WI38 (cell line): ENCODE measurements around the gene RPSA.
"Not testable (repeated sequence)": the region's sequence is repeated elsewhere in the genome, so short reads cannot be mapped to it uniquely, and the experiment has no call there.

Experiments
- H3K4me3 ChIP-seq: 2 replicates; pipeline ENCODE4 v1.5.1; 2011; ENCODE audit warnings: low read depth, mild to moderate bottlenecking, control low read depth, low read length
- CTCF ChIP-seq: IDR thresholded peaks from 2 replicates; pipeline ENCODE4 v1.5.1; 2012; ENCODE audit warnings: low read depth, mild to moderate bottlenecking, control low read depth, low read length

The RPSA gene

DNA sequence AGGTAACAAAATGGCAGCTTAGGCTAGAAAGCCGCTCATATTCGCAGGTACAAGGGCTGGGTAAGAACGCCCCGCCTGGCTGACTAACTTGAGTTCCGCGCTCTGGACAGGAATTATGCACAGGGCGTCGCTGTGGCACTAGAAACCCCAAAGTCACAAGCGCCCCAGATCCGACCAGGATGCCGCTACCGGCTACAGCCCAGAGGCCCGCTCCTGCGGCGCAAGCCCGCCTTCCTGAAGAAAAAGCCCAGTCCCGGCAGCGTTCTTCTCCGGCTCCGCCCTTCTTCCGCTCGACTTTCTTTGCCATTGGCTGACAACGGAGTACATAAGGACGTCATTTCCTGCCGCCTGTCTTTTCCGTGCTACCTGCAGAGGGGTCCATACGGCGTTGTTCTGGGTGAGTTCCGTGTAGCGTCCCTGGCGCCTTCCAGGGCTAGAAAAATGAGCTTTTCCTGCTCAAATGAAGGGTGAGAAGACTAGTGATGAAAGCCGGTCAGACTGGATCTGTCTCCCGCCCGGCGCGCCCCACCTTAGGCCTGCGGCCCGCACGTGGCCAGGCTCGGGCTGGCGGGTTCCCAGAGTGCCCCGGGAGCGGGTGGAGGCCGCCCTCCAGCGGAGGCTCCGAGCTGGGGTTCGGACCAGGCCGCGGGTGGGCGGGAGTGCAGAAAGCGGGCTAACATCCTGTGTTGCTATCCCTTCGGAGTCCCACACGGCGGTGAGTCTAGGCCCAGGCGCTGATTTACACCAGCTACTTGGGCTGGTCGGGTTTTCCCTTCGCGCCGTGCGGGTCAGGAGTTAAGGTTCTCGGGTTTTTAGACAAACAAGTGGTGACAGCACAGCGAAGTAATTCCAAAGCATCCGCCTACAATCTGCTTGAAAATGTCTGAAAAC is at the start of gene RPSA:
TSS of gene RPSA (plus strand) at position 353 of the 891 bp plus-strand sequence. CDS start 934 bp downstream, outside the sequence.
- TF ChIP-seq CTCF = no peak; the same call in 1 of the 2 replicates

DNA sequence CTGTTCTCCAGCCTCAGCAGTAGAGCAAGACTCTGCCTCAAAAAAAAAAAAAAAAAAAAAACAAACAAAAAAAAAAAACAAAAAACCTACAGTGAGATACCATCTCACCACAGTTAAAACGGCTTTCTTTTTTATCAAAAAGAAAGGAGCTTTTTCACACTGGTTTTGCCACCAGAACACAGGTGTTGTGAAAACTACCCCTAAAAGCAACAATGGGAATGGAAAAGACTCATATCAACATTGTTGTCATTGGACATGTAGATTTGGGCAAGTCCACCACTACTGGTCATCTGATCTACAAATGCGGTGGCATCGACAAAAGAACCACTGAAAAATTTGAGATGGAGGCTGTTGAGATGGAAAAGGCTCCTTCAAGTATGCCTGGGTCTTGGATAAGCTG is 48.2 kb upstream of the RPSA start:
- no peak overlapping the region for H3K4me3 ChIP-seq
- no peak for TF ChIP-seq CTCF

More for the DNA sequence above, at the start of gene RPSA:
- peak within 1 kb of the TSS; percentile 90 for H3K4me3 ChIP-seq

DNA sequence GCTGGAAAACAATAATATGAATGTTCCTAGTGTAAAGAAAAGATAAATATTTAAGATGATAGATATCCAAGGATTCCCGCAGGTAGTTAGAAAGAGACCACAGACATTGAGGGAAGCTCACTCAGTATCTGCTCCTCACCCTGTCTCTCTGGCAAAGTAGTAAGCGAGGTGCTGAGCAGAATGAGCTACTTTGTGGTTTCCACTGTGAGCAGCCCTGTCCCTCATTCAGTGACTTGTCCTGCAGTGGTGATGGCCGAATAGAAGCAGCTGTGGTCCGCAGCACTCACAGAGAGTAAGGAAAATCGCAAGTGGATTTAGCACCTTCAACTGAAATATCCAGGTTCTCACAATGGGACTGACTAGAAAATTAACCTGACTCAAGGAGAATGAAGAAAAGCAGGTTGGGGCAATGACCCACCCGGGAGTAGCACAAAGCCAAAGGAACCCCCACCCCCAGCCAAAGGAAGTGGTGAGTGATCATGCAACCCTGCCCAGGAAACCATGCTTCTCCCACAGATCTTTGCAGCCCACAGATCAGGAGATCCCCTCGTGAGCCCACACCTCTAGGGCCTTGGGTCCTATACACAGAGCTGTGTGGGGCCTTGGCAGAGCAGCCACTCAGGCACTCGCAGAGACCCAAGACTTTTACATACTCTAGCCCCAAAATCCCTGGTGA is 45.1 kb upstream of the RPSA start:
- TF ChIP-seq CTCF = no peak
- no peak overlapping the region for H3K4me3 ChIP-seq

DNA sequence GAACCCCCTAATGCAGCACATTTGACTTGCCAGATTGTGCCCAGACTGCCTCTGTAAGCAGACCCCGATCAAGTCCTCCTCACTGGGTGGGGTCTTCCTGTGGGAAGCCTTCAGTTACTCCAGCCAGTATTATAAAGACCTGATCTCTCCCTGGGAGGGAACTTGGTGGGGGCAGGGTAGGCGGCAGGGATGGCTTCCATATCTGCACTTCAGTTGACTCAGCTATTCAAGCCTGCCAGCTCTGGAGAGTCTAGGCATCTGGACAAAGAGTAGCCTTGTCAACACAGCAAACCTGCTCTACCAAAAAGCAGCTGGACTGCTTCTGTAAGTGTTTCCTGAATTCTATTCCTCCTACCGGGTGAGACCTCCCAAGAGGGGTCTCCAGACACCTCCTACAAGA is 44.3 kb upstream of the RPSA start:
- no peak overlapping the region for H3K4me3 ChIP-seq
- no peak for TF ChIP-seq CTCF

GRCh38 chr3:39362812-39363211 is 43.7 kb upstream of the RPSA start:
- no peak overlapping the region for H3K4me3 ChIP-seq
- no peak for TF ChIP-seq CTCF

GRCh38 chr3:39370450-39370849 is 36.1 kb upstream of the RPSA start:
- H3K4me3 ChIP-seq = not testable (repeated sequence)

DNA sequence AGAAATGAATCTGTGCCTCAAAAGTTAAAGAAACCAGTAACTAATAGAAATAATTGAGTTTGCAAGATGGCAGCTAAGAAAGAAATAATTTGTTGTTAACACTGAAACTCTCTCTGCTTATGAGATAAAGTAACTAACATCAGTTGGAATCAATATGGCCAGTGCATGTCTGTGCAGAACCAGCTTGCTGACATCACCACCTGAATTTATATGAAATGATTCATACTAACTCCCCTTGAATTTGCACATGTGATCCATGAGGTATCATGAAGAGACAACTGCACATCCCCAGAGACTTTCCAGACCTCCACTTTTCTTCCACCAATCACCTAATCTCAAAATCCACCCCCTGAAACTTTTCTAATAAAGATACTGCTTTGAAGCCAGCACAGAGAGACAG is 33.7 kb upstream of the RPSA start:
- no peak overlapping the region for H3K4me3 ChIP-seq
- TF ChIP-seq CTCF = no peak
